ENCODE data around the gene NDE1. TPM values are rescaled to one million over a fixed set of nuclear protein-coding genes. Genes with fewer than 3 reads are reported as not detected.
A peak's percentile ranks its signal among the peaks of the same experiment; 100 is the strongest.

NDE1 gene
- total and polyA plus RNA-seq, 2 donors (not counting 1 experiment from before 2014, with no cell fraction given) = 23.8 to 24.0 TPM

GRCh38 chr16:15775209-15775608 lies 125.2 kb downstream of the NDE1 start:
- Histone ChIP-seq H3K4me1 (ENCODE audit: control insufficient read depth, extremely low read depth, insufficient read depth, low read length) (no peaks in the 10 kb centered on the region), H3K27me3 (ENCODE audit: control insufficient read depth, insufficient read depth, low read length) (peaks cover 4% of the 10 kb centered on the region), H3K27ac (ENCODE audit: insufficient read depth, low read length) (no peak overlapping the region), H4K20me1 (ENCODE audit: control insufficient read depth, extremely low read depth, insufficient read depth, low read length) (no peaks in the 10 kb centered on the region), H3K4me3 (replicated peaks in 1 of 4; ENCODE audit: control extremely low read depth in 1 of 4, insufficient read depth in 1 of 4, low read depth in 3 of 4, low read length in 4 of 4) (no peak overlapping the region), H3K4me2 (ENCODE audit: extremely low read depth, insufficient read depth, low read length) (no peak overlapping the region), H2AFZ (ENCODE audit: low read length) (no peak overlapping the region), H3K36me3 (ENCODE audit: control insufficient read depth, insufficient read depth, low read length) (no peaks in the 10 kb centered on the region), H3K79me2 (ENCODE audit: control insufficient read depth, insufficient read depth, low read length) (no peaks in the 10 kb centered on the region), H3K9ac (ENCODE audit: insufficient read depth, low read length) (no peak overlapping the region), H3K9me3 (ENCODE audit: control insufficient read depth, insufficient read depth, low read depth, low read length) (no peaks in the 10 kb centered on the region)
- TF ChIP-seq CTCF (conservative IDR thresholded peaks at IDR 0.05 in 1 of 2, IDR thresholded peaks at IDR 0.05 in 1 of 2; ENCODE audit: low read depth in 1 of 2, low read length in 2 of 2) (no peak), EZH2 (IDR thresholded peaks at IDR 0.05; ENCODE audit: low read length, missing control alignments) (no peak)
- peak in 1 of 2 donors; percentile 21 for DNase-seq (ENCODE audit: low read depth in 2 of 2)

GRCh38 chr16:15775663-15776304 lies 125.7 kb downstream of the NDE1 start:
- no peak for DNase-seq (ENCODE audit: low read depth in 2 of 2)
- TF ChIP-seq CTCF (conservative IDR thresholded peaks at IDR 0.05 in 1 of 2, IDR thresholded peaks at IDR 0.05 in 1 of 2; ENCODE audit: low read depth in 1 of 2, low read length in 2 of 2) = no peak
- no peak for TF ChIP-seq EZH2 (IDR thresholded peaks at IDR 0.05; ENCODE audit: low read length, missing control alignments)
- Histone ChIP-seq H3K4me3 (replicated peaks in 1 of 4; ENCODE audit: control extremely low read depth in 1 of 4, insufficient read depth in 1 of 4, low read depth in 3 of 4, low read length in 4 of 4) (no peak overlapping the region), H3K9ac (ENCODE audit: insufficient read depth, low read length) (no peak overlapping the region), H3K27me3 (ENCODE audit: control insufficient read depth, insufficient read depth, low read length) (peaks cover 5% of the 10 kb centered on the region), H3K9me3 (ENCODE audit: control insufficient read depth, insufficient read depth, low read depth, low read length) (no peaks in the 10 kb centered on the region), H4K20me1 (ENCODE audit: control insufficient read depth, extremely low read depth, insufficient read depth, low read length) (no peaks in the 10 kb centered on the region), H3K27ac (ENCODE audit: insufficient read depth, low read length) (no peak overlapping the region), H2AFZ (ENCODE audit: low read length) (no peak overlapping the region), H3K4me2 (ENCODE audit: extremely low read depth, insufficient read depth, low read length) (no peak overlapping the region), H3K36me3 (ENCODE audit: control insufficient read depth, insufficient read depth, low read length) (no peaks in the 10 kb centered on the region), H3K4me1 (ENCODE audit: control insufficient read depth, extremely low read depth, insufficient read depth, low read length) (no peaks in the 10 kb centered on the region), H3K79me2 (ENCODE audit: control insufficient read depth, insufficient read depth, low read length) (no peaks in the 10 kb centered on the region)

Other genes with a start within 250 kb of the NDE1 start
- 32.6 and 39.1 TPM in 2 replicates for gene BMERB1, start 215.7 kb upstream of the NDE1 start, total RNA-seq
- gene BMERB1, start 215.7 kb upstream of the NDE1 start, polyA plus RNA-seq = 39.4 and 46.0 TPM in 2 replicates
- 13.6 and 18.8 TPM in 2 replicates for gene MARF1, start 7.1 kb upstream of the NDE1 start, total RNA-seq
- gene MARF1, start 7.1 kb upstream of the NDE1 start, polyA plus RNA-seq = 14.0 and 14.6 TPM in 2 replicates
- 14.5 and 28.8 TPM in 2 replicates for gene MYH11, start 206.8 kb downstream of the NDE1 start, total RNA-seq
- 1.3 and 1.9 TPM in 2 replicates for gene MYH11, start 206.8 kb downstream of the NDE1 start, polyA plus RNA-seq
- gene CEP20, start 238.4 kb downstream of the NDE1 start, total RNA-seq = 56.2 and 60.9 TPM in 2 replicates
- 42.9 and 56.6 TPM in 2 replicates for gene CEP20, start 238.4 kb downstream of the NDE1 start, polyA plus RNA-seq

Data from fibroblast of lung (primary cell).